Right lobe of liver (tissue), 4 donors: ENCODE results near the gene WWP2.

Experiments used
- POLR2A ChIP-seq: fragments of 450-650 bp; IDR thresholded peaks from one replicate; pipeline ENCODE4 v1.6.1; 2017; ENCODE audit warnings: antibody characterized with exemption, mild to moderate bottlenecking
- TF ChIP-seq, protein P1 (sequence below), 4 donors: fragments of 200-600 bp in 3 of 4; fragments of 450-650 bp in 1 of 4; IDR thresholded peaks; one replicate each; pipeline versions ENCODE4 v1.5.1 to v1.8.0; 2016 to 2022; ENCODE audit warnings: antibody characterized with exemption in 4 of 4, mild to moderate bottlenecking in 2 of 4
- donor health status: DM: no; HTN: no; CAD: no.
- donor health status: DM: no; HTN: no; CAD: no.
- donor health status: DM: no; HTN: yes; CAD: no.

GRCh38 chr16:69924041-69924775, 162.1 kb downstream of the WWP2 start:
- TF ChIP-seq, protein P1, sequence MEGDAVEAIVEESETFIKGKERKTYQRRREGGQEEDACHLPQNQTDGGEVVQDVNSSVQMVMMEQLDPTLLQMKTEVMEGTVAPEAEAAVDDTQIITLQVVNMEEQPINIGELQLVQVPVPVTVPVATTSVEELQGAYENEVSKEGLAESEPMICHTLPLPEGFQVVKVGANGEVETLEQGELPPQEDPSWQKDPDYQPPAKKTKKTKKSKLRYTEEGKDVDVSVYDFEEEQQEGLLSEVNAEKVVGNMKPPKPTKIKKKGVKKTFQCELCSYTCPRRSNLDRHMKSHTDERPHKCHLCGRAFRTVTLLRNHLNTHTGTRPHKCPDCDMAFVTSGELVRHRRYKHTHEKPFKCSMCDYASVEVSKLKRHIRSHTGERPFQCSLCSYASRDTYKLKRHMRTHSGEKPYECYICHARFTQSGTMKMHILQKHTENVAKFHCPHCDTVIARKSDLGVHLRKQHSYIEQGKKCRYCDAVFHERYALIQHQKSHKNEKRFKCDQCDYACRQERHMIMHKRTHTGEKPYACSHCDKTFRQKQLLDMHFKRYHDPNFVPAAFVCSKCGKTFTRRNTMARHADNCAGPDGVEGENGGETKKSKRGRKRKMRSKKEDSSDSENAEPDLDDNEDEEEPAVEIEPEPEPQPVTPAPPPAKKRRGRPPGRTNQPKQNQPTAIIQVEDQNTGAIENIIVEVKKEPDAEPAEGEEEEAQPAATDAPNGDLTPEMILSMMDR (IDR thresholded peaks at IDR 0.05) = no peak
- no peak for TF ChIP-seq POLR2A
